HG03196 (cell line): ENCODE results near the gene TMEM92.
"Not testable (repeated sequence)": the region's sequence is repeated elsewhere in the genome, so short reads cannot be mapped to it uniquely, and the experiment has no call there.

ENCODE experiments used
- ATAC-seq: cut with Tn5 transposase; IDR thresholded peaks from one replicate; pipeline ENCODE4 v1.9.1; 2021; ENCODE audit not compliant: unreplicated experiment

The TMEM92 gene

GRCh38 chr17:50299776-50300175 lies 25.5 kb downstream of the TMEM92 start:
- ATAC-seq, result no peak

DNA sequence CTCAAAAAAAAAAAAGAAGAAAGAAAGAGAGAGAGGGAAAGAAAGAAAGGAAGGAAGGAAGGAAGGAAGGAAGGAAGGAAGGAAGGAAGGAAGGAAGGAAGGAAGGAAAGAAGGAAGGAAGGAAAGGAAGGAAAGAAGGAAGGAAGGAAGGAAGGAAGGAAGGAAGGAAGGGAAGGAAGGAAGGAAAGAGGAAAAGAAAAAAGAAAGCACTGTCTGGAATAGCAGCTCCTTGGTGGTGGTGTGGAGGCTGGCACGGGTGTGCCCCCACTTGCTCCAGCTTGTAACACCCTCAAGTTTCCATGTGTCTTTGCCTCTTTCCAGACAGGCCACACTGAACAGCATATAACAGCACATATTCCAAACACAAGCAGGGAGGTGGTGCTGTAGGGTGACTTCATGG lies 26.6 kb downstream of the TMEM92 start:
- not testable (repeated sequence) for ATAC-seq

GRCh38 chr17:50301891-50302584 lies 27.8 kb downstream of the TMEM92 start:
- ATAC-seq, result no peak

- no peak for ATAC-seq
Observed at GRCh38 chr17:50303051-50303450, 28.8 kb downstream of the TMEM92 start.

- no peak for ATAC-seq
Observed at GRCh38 chr17:50303596-50303995, 29.3 kb downstream of the TMEM92 start.

DNA sequence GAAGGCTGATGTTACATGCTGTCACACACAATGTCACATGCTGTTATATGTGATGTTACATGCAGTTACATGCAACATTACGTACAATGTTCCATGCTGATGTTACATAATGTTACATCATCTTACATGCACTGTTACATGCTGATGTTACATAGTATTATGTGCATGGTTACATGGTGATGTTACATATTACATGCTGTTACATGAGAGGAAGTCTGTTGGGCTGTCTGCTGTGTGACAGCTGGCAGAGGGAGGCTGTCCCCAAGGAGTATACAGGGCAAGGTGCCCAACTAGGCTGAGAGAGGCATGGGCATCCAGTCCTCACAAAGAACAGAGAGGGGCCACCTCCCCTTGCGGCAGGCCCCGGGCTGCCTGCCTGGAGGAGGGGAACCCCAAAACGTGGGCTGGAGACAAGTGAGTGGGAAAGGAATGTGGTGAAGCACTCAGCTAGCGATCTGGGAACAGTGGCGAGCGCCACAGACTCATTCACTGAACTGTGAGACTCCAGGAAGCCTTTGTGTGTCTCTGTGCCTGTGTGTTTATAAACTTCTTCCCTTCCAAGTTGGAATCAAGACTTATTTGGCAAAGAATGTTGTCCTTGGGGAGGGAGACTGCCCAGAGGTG lies 30.6 kb downstream of the TMEM92 start:
- ATAC-seq, result no peak

DNA sequence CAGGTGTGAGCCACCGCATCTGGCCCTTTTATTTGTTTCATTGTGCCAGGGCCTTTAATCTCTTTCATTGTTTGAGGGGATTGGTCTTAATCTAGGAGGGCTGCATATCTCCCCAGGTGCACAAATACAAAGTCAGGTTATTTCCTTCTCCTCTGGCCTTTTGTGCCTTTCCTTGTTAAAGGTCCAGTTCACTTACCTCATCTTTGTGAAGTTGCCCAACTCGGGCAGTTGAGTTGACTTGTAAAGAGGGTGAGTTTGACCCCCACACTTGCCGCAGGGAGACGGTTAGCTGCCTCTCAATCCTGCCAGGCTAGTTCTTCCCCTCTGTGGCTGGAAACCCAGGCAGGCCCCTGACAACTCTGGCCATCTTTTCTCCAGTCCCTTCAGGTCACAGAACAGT lies 33.4 kb downstream of the TMEM92 start:
- no peak for ATAC-seq

DNA sequence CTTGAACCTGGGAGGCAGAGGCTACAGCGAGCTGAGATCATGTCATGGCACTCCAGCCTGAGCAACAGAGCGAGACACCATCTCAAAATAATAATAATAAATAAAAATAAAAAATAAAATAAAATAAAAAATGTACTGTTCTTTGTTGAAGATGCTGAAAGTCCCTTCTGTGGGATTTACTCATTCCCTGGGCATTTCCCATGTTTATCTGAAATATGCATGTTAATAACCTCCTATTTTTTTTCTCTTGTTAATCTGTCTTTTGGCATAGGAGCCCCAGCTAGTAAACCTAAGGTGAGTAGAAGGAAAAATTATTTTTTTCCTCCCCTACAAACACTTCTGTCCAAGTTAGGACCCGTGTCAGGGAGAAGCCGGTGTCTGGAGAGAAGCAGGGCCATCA lies 34.4 kb downstream of the TMEM92 start:
- ATAC-seq, result no peak

DNA sequence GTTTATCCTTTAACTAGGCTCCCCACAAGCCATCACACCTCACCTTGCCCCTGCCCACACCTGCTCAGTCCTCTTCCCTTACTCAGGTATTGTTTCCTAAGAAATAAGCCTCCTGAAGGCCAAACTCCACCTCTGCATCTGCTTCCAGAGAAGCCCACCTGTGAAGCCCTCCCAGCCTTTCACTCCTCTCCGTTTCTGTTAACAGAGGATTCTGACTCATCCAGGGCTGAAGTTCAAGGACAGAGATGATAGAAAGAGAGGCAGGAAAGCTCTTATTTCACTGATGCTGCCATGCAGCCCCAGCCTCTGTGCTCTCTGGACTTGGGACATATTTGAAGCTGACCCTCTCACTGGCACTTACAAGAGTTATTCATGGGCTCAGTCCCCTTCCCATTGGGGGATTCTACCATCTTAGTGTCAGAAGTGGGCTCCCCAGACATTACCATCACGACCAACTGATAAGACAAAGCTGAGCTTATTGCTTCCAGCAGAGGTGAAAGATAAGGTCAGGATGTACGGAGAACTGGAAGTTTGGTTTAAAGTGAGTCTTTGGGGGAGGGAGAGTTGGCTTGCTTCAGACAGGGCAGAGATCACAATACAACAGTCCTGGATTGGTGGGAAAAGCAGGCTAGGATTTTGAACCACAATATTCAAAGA lies 36.3 kb downstream of the TMEM92 start:
- no peak for ATAC-seq

DNA sequence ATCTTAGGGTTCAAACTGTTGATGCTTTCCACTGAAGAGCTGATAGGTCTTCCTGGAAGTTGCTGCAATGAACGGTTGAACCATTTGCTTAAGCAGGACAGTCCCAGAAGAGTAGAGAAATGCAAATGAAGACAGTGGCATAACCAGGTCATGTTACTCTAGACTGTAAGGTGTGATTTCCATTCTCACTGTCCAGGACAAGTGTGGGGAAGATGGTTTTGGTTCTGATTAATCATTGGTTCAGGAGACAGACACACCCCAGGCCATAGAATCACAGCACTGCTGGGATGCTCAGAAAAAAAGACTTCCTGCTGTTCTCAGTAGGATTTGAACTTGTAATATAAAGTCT lies 36.8 kb downstream of the TMEM92 start:
- no peak for ATAC-seq

DNA sequence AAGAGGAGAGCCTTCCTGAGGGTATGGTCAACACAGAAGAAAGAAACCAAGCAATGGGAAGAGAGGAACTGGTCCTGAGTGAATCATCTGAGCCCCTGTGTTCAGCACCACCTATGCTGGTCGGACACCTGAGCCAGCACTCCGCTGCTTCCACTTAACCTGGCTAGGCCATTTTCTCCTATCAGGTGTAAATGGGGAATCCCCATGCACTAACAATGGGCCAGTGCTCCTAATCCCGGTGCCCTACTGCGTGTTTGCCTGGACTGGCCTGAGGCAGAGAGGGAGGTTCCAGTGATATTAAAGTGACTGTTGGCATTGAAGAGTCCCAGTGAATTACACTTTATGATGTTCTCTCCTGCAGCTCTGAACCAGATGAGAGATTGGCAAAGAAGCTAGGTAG lies 37.2 kb downstream of the TMEM92 start:
- ATAC-seq, result no peak

GRCh38 chr17:50312308-50312707 lies 38.0 kb downstream of the TMEM92 start:
- no peak for ATAC-seq

GRCh38 chr17:50314456-50315011 lies 40.3 kb downstream of the TMEM92 start:
- no peak for ATAC-seq

DNA sequence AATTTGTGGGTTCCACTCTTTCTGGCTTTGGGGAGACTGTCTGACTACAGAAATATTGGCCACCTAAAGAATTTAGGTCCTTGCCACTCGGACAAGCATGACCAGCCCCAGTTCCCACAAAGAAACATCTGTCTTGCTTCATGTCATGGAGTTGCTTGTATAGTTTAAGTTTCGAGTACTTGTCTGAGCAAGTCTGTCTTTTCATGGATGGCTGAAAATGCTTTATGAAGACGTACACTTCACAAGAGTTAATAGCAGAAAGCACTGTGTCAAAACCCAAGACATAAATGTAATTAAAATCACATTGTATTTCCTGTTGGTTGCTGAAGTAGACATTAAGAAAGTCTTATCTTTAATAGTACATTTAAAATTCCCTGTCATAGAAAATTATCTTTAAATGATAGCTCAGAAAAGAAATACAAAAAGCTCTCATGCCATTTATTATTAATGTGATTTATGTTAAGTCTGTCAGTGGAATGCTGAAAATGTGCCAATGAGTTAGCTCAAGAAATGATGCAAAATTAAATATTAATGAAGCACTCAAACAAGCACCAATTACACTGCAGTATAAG lies 41.8 kb downstream of the TMEM92 start:
- no peak for ATAC-seq

DNA sequence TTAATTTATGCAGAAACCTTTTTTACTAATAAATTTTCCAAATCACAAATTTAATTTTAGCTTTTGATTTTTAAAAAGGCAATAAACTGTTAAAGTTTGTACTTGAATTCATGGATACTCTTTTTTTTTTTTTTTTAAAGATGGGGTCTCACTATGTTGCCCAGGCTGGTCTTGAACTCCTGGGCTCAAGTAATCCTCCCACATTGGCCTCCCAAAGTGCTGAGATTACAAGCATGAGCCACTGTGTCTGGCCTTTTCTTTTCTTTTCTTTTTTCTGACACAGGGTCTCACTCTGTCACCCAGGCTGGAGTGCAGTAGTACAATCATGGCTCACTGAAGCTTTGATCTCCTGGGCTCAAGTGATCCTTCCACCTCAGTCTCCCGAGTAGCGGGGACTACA lies 42.4 kb downstream of the TMEM92 start:
- not testable (repeated sequence) for ATAC-seq

GRCh38 chr17:50317121-50317520 lies 42.9 kb downstream of the TMEM92 start:
- ATAC-seq, result no peak

DNA sequence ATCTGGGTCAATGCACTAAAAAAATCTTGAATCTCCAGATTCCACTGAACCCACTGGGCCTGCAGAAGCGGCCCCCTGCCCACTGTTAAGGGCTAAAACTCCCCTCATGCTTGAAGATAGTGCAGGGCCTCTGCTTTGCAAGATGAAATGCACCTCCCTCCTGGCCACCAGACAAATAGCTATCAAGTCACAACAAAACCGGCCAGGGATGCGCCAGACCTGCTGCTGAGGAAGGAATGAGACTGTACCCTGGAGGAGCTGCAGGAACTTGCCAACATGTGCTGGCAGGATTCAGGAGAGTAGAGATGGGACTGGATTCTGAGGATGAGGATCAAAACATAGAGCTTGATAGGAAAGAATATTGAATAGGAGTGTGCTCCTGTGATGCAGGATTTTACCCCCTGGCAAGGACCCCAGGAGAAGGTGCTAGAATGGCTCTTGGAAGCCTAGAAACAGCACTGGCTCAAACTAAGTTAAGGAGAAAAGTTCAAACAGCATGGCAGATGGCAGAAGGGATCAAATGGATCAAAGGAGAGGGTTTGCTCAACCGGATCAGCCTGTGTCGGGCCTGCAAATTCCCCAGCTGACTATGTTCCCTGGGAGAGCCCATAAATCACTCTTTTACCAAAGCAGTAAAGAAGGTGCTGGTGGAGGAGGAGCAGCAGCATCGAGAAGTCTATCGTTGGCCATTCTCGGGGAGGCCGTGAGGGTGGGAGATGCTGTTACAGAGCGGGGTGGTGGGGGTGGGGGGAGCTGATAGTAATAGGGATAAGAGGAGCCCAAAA lies 44.4 kb downstream of the TMEM92 start:
- no peak for ATAC-seq

GRCh38 chr17:50319306-50320004 lies 45.2 kb downstream of the TMEM92 start:
- ATAC-seq, result no peak

DNA sequence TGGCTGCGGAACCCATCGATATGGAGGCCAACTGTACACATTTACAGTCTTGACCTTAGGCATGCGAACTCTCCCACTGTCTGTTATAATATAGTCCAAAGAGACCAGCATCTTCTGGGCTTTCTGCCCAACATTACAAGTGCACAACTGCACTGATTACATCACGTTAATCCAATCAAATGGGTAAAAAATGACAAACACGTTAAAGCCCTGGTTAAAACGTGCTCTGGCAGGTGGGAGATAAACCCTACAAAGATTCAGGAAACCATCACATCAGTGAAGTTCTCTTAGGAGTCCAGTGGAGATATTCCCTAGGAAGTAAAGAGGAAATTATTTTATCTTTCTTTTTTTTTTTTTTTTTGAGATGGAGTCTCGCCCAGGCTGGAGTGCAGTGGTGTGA lies 48.0 kb downstream of the TMEM92 start:
- no peak for ATAC-seq

DNA sequence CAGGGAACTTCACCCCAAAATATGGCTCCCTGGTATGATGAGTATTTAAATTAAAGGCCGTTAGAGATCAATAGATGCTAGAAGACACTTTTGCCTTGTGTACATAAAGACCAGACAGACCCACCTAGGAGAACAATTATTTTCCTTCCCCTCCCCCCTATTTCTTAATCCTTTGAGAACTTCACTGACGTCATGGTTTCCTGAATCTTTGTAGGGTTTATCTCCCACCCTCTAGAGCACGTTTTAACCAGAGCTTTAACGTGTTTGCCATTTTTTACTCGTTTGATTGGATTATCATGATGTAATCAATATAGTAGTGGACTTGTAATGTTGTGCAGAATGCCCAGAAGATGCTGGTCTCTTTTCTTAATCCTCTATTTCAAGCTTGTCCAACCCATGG lies 48.8 kb downstream of the TMEM92 start:
- ATAC-seq, result no peak
